ENCODE data around the gene SND1.

SND1 gene

DNA sequence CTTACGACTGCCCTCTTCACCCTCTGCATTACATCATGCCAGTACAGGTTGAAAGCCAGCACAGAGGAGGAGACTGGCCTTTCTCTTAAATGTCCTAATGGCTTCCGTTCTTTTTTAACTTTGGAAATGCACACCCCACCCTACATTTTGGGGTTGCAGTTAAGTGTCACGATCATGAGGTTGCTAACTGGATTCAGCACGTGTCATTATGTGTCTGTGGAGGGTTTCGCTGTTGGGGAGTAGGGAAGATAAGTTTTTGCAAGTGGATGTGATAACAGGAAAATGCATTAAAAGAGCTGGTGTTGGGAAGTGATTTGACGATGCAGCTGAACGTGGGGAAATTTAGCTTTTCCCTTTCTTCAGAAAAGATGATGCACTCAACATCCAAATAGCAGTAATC lies 243.4 kb downstream of the SND1 start:
- Histone ChIP-seq H3K23ac (ENCODE audit: low read length in 2 of 2) (no peak overlapping the region), H4K91ac (ENCODE audit: low read length) (no peak overlapping the region), H3K4me1 (ENCODE audit: control insufficient read depth, insufficient read depth, low read depth, low read length) (peaks cover 3% of the 10 kb centered on the region), H2BK15ac (ENCODE audit: low read depth, poor library complexity, severe bottlenecking) (no peak overlapping the region), H3K9ac (ENCODE audit: low read length) (no peak overlapping the region), H3K27ac (ENCODE audit: low read length, poor library complexity, severe bottlenecking) (peak overlapping the region; percentile 2), H3K14ac (ENCODE audit: low read length in 2 of 2) (no peak overlapping the region), H3K4me3 (ENCODE audit: insufficient read depth in 1 of 2, low read depth in 1 of 2, low read length in 2 of 2) (no peak overlapping the region), H3K4ac (ENCODE audit: low read depth in 1 of 2, low read length in 2 of 2) (no peak overlapping the region), H3K79me1 (replicated peaks; ENCODE audit: low read length, poor library complexity, severe bottlenecking) (peaks cover 23% of the 10 kb centered on the region), H2AFZ (ENCODE audit: low read depth, low read length) (no peak overlapping the region), H3K36me3 (ENCODE audit: control insufficient read depth in 1 of 2, insufficient read depth in 2 of 2, low read depth in 1 of 2, low read length in 2 of 2) (peaks cover 4 to 19% of the 10 kb centered on the region in 2 experiments), H2AK5ac (ENCODE audit: low read length, severe bottlenecking) (no peak overlapping the region), H3K9me3 (ENCODE audit: control insufficient read depth, low read length) (no peaks in the 10 kb centered on the region), H2BK120ac (ENCODE audit: low read depth, low read length) (no peak overlapping the region), H2BK5ac (ENCODE audit: low read depth, low read length, poor library complexity, severe bottlenecking) (no peak overlapping the region), H4K8ac (ENCODE audit: low read length) (no peak overlapping the region), H3K27me3 (ENCODE audit: control insufficient read depth in 1 of 2, insufficient read depth in 1 of 2, low read length in 2 of 2) (no peaks in the 10 kb centered on the region), H2BK12ac (ENCODE audit: low read length in 2 of 2) (no peak overlapping the region), H3K18ac (ENCODE audit: low read depth in 1 of 2, low read length in 2 of 2) (no peak overlapping the region), H3K4me2 (ENCODE audit: low read length, poor library complexity, severe bottlenecking) (no peak overlapping the region)
- WGBS, result 89% methylated on average over 5 of the region's 7 CpGs
- DNase-seq, result no peak

DNA sequence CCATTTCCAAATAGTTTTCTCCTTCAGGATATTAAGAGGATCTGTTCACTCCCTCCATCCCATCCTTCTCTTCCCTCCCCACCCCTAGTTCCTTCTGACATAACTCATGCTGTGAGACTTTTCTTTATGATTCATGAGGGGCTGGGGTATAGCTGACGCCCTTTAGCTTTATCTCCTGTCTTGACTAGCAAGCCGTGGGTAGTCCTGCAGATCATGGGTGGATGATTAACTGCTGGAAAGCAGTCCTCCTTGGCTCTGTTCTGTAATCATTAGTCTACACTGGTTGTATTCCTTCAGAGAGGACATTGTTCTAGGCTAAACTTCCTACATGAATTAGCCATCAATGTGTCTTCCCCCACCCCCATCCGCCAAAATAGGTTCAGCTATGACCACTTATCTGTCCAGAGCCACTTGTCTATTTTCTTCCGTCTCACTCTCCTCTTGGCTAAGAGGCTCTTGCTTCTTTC lies 243.9 kb downstream of the SND1 start:
- Histone ChIP-seq H3K79me1 (replicated peaks; ENCODE audit: low read length, poor library complexity, severe bottlenecking) (peaks cover 23% of the 10 kb centered on the region), H3K9ac (ENCODE audit: low read length) (no peak overlapping the region), H3K4me1 (ENCODE audit: control insufficient read depth, insufficient read depth, low read depth, low read length) (peaks cover 4% of the 10 kb centered on the region), H2AK5ac (ENCODE audit: low read length, severe bottlenecking) (no peak overlapping the region), H2BK12ac (ENCODE audit: low read length in 2 of 2) (no peak overlapping the region), H2BK5ac (ENCODE audit: low read depth, low read length, poor library complexity, severe bottlenecking) (no peak overlapping the region), H2AFZ (ENCODE audit: low read depth, low read length) (no peak overlapping the region), H4K91ac (ENCODE audit: low read length) (no peak overlapping the region), H3K27ac (ENCODE audit: low read length, poor library complexity, severe bottlenecking) (peak overlapping the region; percentile 53), H2BK15ac (ENCODE audit: low read depth, poor library complexity, severe bottlenecking) (no peak overlapping the region), H3K9me3 (ENCODE audit: control insufficient read depth, low read length) (no peaks in the 10 kb centered on the region), H3K4ac (ENCODE audit: low read depth in 1 of 2, low read length in 2 of 2) (no peak overlapping the region), H3K23ac (ENCODE audit: low read length in 2 of 2) (no peak overlapping the region), H3K36me3 (ENCODE audit: control insufficient read depth in 1 of 2, insufficient read depth in 2 of 2, low read depth in 1 of 2, low read length in 2 of 2) (peaks cover 4 to 15% of the 10 kb centered on the region in 2 experiments), H3K14ac (ENCODE audit: low read length in 2 of 2) (no peak overlapping the region), H3K27me3 (ENCODE audit: control insufficient read depth in 1 of 2, insufficient read depth in 1 of 2, low read length in 2 of 2) (no peaks in the 10 kb centered on the region), H3K4me2 (ENCODE audit: low read length, poor library complexity, severe bottlenecking) (peak overlapping the region; percentile 24), H4K8ac (ENCODE audit: low read length) (no peak overlapping the region), H3K18ac (ENCODE audit: low read depth in 1 of 2, low read length in 2 of 2) (no peak overlapping the region), H2BK120ac (ENCODE audit: low read depth, low read length) (no peak overlapping the region), H3K4me3 (ENCODE audit: insufficient read depth in 1 of 2, low read depth in 1 of 2, low read length in 2 of 2) (no peak overlapping the region)
- WGBS, result 77% methylated on average over 3 of the region's 4 CpGs
- no peak for DNase-seq

DNA sequence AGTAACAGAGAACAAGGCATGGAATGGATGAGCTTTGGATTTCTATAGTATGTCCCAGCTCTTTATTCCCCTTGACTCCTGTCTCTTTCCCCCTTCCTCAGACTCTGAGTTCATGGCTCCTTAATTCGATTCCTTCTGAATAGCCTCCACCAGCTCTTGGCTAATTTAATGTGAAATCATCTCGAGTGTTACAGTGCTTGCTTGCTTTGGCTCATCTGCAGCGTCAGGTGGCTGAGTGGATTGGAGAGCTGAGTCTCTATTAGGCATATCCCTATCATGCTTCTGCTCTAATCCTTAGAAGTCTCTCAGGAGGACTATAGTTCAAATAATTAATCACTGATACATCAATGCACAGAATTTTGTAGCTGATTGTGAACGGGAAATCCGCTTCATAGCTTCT lies 244.7 kb downstream of the SND1 start:
- no peak overlapping the region for H3K18ac ChIP-seq (ENCODE audit: low read depth in 1 of 2, low read length in 2 of 2)
- H4K91ac ChIP-seq (ENCODE audit: low read length), result no peak overlapping the region
- H3K36me3 ChIP-seq (ENCODE audit: control insufficient read depth in 1 of 2, insufficient read depth in 2 of 2, low read depth in 1 of 2, low read length in 2 of 2), result peaks cover 4 to 10% of the 10 kb centered on the region in 2 experiments
- no peak overlapping the region for H2AFZ ChIP-seq (ENCODE audit: low read depth, low read length)
- H2BK15ac ChIP-seq (ENCODE audit: low read depth, poor library complexity, severe bottlenecking), result no peak overlapping the region
- H2AK5ac ChIP-seq (ENCODE audit: low read length, severe bottlenecking), result no peak overlapping the region
- peaks cover 9% of the 10 kb centered on the region for H3K4me1 ChIP-seq (ENCODE audit: control insufficient read depth, insufficient read depth, low read depth, low read length)
- no peaks in the 10 kb centered on the region for H3K9me3 ChIP-seq (ENCODE audit: control insufficient read depth, low read length)
- H3K14ac ChIP-seq (ENCODE audit: low read length in 2 of 2), result no peak overlapping the region
- no peak overlapping the region for H2BK120ac ChIP-seq (ENCODE audit: low read depth, low read length)
- H3K27ac ChIP-seq (ENCODE audit: low read length, poor library complexity, severe bottlenecking), result no peak overlapping the region
- no peak overlapping the region for H3K4ac ChIP-seq (ENCODE audit: low read depth in 1 of 2, low read length in 2 of 2)
- no peak overlapping the region for H2BK5ac ChIP-seq (ENCODE audit: low read depth, low read length, poor library complexity, severe bottlenecking)
- no peak overlapping the region for H4K8ac ChIP-seq (ENCODE audit: low read length)
- WGBS, result 96% methylated on average over 5 of the region's 5 CpGs
- H3K9ac ChIP-seq (ENCODE audit: low read length), result no peak overlapping the region
- H3K79me1 ChIP-seq (replicated peaks; ENCODE audit: low read length, poor library complexity, severe bottlenecking), result peaks cover 22% of the 10 kb centered on the region
- H3K4me3 ChIP-seq (ENCODE audit: insufficient read depth in 1 of 2, low read depth in 1 of 2, low read length in 2 of 2), result no peak overlapping the region
- H3K4me2 ChIP-seq (ENCODE audit: low read length, poor library complexity, severe bottlenecking), result no peak overlapping the region
- DNase-seq, result no peak
- no peaks in the 10 kb centered on the region for H3K27me3 ChIP-seq (ENCODE audit: control insufficient read depth in 1 of 2, insufficient read depth in 1 of 2, low read length in 2 of 2)
- H3K23ac ChIP-seq (ENCODE audit: low read length in 2 of 2), result no peak overlapping the region
- H2BK12ac ChIP-seq (ENCODE audit: low read length in 2 of 2), result no peak overlapping the region

DNA sequence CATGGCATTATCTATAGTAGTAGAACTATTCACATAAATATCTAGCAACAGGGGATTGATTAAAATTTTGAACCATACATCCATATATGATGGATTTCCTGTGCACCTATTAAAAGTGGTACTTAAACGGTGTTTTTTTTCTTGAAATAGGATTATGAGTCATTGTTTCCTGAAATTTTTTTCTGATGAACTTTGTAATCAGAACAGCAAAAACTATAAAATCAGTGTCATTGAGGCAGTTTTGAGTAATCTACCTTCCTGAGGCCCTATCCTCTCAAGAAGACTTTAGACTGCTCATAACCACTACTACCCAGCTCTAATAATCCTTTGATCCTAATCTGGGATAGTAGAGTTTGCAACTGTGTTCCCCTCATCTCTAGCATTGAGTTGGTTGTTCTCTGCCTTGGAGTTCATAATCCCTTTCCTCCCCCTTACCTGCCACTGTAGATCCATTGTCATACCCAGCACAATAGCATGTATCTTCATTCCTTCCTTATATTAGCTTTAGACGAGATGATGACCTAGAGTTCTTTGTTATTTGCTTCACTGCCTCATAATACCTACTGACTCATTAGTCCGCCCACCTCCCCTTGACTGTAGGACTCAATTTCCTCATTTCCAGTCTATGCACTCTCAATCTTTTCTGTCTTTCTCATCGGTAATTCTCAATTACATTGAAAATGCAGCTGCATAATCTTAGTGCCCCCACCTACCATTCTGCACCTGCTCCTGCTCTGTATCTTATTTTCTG lies 245.9 kb downstream of the SND1 start:
- no peak overlapping the region for H2AK5ac ChIP-seq (ENCODE audit: low read length, severe bottlenecking)
- no peak overlapping the region for H2AFZ ChIP-seq (ENCODE audit: low read depth, low read length)
- no peaks in the 10 kb centered on the region for H3K9me3 ChIP-seq (ENCODE audit: control insufficient read depth, low read length)
- H3K79me1 ChIP-seq (replicated peaks; ENCODE audit: low read length, poor library complexity, severe bottlenecking), result peaks cover 14% of the 10 kb centered on the region
- H4K8ac ChIP-seq (ENCODE audit: low read length), result no peak overlapping the region
- no peak overlapping the region for H2BK12ac ChIP-seq (ENCODE audit: low read length in 2 of 2)
- H3K27ac ChIP-seq (ENCODE audit: low read length, poor library complexity, severe bottlenecking), result no peak overlapping the region
- H2BK15ac ChIP-seq (ENCODE audit: low read depth, poor library complexity, severe bottlenecking), result no peak overlapping the region
- peaks cover 0 to 2% of the 10 kb centered on the region in 2 experiments for H3K36me3 ChIP-seq (ENCODE audit: control insufficient read depth in 1 of 2, insufficient read depth in 2 of 2, low read depth in 1 of 2, low read length in 2 of 2)
- no peak overlapping the region for H2BK120ac ChIP-seq (ENCODE audit: low read depth, low read length)
- no peak overlapping the region for H4K91ac ChIP-seq (ENCODE audit: low read length)
- H3K27me3 ChIP-seq (ENCODE audit: control insufficient read depth in 1 of 2, insufficient read depth in 1 of 2, low read length in 2 of 2), result no peaks in the 10 kb centered on the region
- WGBS, result 69% methylated on average over 4 of the region's 4 CpGs
- no peak overlapping the region for H3K23ac ChIP-seq (ENCODE audit: low read length in 2 of 2)
- no peak overlapping the region for H3K14ac ChIP-seq (ENCODE audit: low read length in 2 of 2)
- DNase-seq, result no peak
- no peak overlapping the region for H3K4me3 ChIP-seq (ENCODE audit: insufficient read depth in 1 of 2, low read depth in 1 of 2, low read length in 2 of 2)
- H3K4me2 ChIP-seq (ENCODE audit: low read length, poor library complexity, severe bottlenecking), result no peak overlapping the region
- H2BK5ac ChIP-seq (ENCODE audit: low read depth, low read length, poor library complexity, severe bottlenecking), result no peak overlapping the region
- peaks cover 9% of the 10 kb centered on the region for H3K4me1 ChIP-seq (ENCODE audit: control insufficient read depth, insufficient read depth, low read depth, low read length)
- H3K18ac ChIP-seq (ENCODE audit: low read depth in 1 of 2, low read length in 2 of 2), result no peak overlapping the region
- no peak overlapping the region for H3K4ac ChIP-seq (ENCODE audit: low read depth in 1 of 2, low read length in 2 of 2)
- H3K9ac ChIP-seq (ENCODE audit: low read length), result no peak overlapping the region
